GM19397 (cell line): ENCODE measurements around the gene RND1.
A peak's percentile ranks its signal among the peaks of the same experiment; 100 is the strongest.
"Not testable (repeated sequence)": the region's sequence is repeated elsewhere in the genome, so short reads cannot be mapped to it uniquely, and the experiment has no call there.

Source experiments
- ATAC-seq: cut with Tn5 transposase; IDR thresholded peaks from one replicate; pipeline ENCODE4 v1.9.1; 2021; ENCODE audit warnings: mild to moderate bottlenecking, moderate library complexity; ENCODE audit not compliant: unreplicated experiment

The RND1 gene

GRCh38 chr12:48869191-48869590, 3.5 kb upstream of the RND1 start:
- no peak for ATAC-seq

- no peak for ATAC-seq
These were observed 2.8 kb upstream of the RND1 start for GRCh38 chr12:48868451-48868850.

GRCh38 chr12:48866052-48866711, 512 bp upstream of the RND1 start:
- ATAC-seq, result no peak

GRCh38 chr12:48863291-48863690, 2.4 kb downstream of the RND1 start:
- no peak for ATAC-seq

GRCh38 chr12:48862760-48863159, 2.9 kb downstream of the RND1 start:
- ATAC-seq, result no peak

- ATAC-seq, result no peak
These were observed 4.6 kb downstream of the RND1 start for GRCh38 chr12:48861111-48861510.

- not testable (repeated sequence) for ATAC-seq
These were observed 5.4 kb downstream of the RND1 start for GRCh38 chr12:48860236-48860635.

- ATAC-seq, result no peak
These were observed 6.1 kb downstream of the RND1 start for GRCh38 chr12:48859607-48860006.

- no peak for ATAC-seq
These were observed 7.6 kb downstream of the RND1 start for GRCh38 chr12:48858043-48858442.

- ATAC-seq, result no peak
These were observed 8.2 kb downstream of the RND1 start for GRCh38 chr12:48857278-48857994.

- ATAC-seq, result no peak
These were observed 9.3 kb downstream of the RND1 start for GRCh38 chr12:48856379-48856778.

GRCh38 chr12:48854932-48855331, 10.7 kb downstream of the RND1 start:
- not testable (repeated sequence) for ATAC-seq

- no peak for ATAC-seq
These were observed 11.2 kb downstream of the RND1 start for GRCh38 chr12:48854488-48854887.

- ATAC-seq, result peak; percentile 33
These were observed 12.7 kb downstream of the RND1 start for GRCh38 chr12:48852734-48853688.

- peak; percentile 91 for ATAC-seq
These were observed 13.6 kb downstream of the RND1 start, which contains the start of gene DDX23 for GRCh38 chr12:48851883-48852733. TSS of gene DDX23 (minus strand) at chr12:48852163. CDS start at chr12:48845782, 6,381 bp downstream.

GRCh38 chr12:48842021-48842420, 23.6 kb downstream of the RND1 start:
- ATAC-seq, result not testable (repeated sequence)

- ATAC-seq, result no peak
These were observed 27.6 kb downstream of the RND1 start for GRCh38 chr12:48838048-48838447.

GRCh38 chr12:48832321-48833060, 33.2 kb downstream of the RND1 start:
- ATAC-seq, result no peak

- no peak for ATAC-seq
These were observed 34.4 kb downstream of the RND1 start for GRCh38 chr12:48831257-48831656.
